HepG2 (cell line): ENCODE results near the gene ZBED5. TPM values are rescaled to one million over a fixed set of nuclear protein-coding genes. Genes with fewer than 3 reads are reported as not detected.

Experiments used
- DMAP1 ChIP-seq: IDR thresholded peaks from 2 replicates; pipeline ENCODE4 v1.6.1; 2016
- HNRNPL ChIP-seq: fragments of 200-400 bp; formaldehyde crosslinking; IDR thresholded peaks from 2 replicates; pipeline ENCODE4 v1.6.1; 2017; ENCODE audit warnings: mild to moderate bottlenecking, low read depth, low read length
- MIER2 ChIP-seq: IDR thresholded peaks from 2 replicates; pipeline ENCODE4 v1.6.1; 2016; ENCODE audit warnings: missing biosample characterization, missing genetic modification reagents
- NAIF1 ChIP-seq: sonication (generic); formaldehyde crosslinking; IDR thresholded peaks from 2 replicates; pipeline ENCODE4 v1.5.0; 2020; ENCODE audit warnings: mild to moderate bottlenecking, missing genetic modification reagents, borderline replicate concordance
- NONO ChIP-seq, 2 experiments: fragments of 450-650 bp in 1 of 2; sonication (generic) in 1 of 2; formaldehyde crosslinking in 1 of 2; IDR thresholded peaks in 1 of 2; conservative IDR thresholded peaks in 1 of 2; 2 replicates each; pipeline versions ENCODE4 v1.6.1 to v1.8.0; 2017 to 2022; ENCODE audit warnings: mild to moderate bottlenecking in 1 of 2, missing genetic modification reagents in 1 of 2, moderate library complexity in 1 of 2
- NR3C1 ChIP-seq: sonication (generic); formaldehyde crosslinking; IDR thresholded peaks from 2 replicates; pipeline ENCODE4 v1.4.0; 2020; ENCODE audit warnings: missing genetic modification reagents
- PBX2 ChIP-seq: IDR thresholded peaks from 2 replicates; pipeline ENCODE4 v1.6.1; 2016; ENCODE audit warnings: control low read depth
- SALL1 ChIP-seq: sonication (generic); formaldehyde crosslinking; IDR thresholded peaks from 2 replicates; pipeline ENCODE4 v1.8.0; 2022; ENCODE audit warnings: mild to moderate bottlenecking, missing genetic modification reagents
- SOX13 ChIP-seq, 3 experiments: fragments of 450-650 bp in 1 of 3; sonication (generic) in 1 of 3; formaldehyde crosslinking in 1 of 3; IDR thresholded peaks in 2 of 3; conservative IDR thresholded peaks in 1 of 3; 2 replicates each; pipeline versions ENCODE4 v1.5.0 to v1.6.1; 2016 to 2020; ENCODE audit warnings: antibody characterized with exemption in 1 of 3, mild to moderate bottlenecking in 1 of 3, missing compliant biosample characterization in 1 of 3, missing genetic modification reagents in 1 of 3, moderate library complexity in 1 of 3
- ZBTB7A ChIP-seq: sonication (generic); formaldehyde crosslinking; IDR thresholded peaks from 2 replicates; pipeline ENCODE4 v1.8.0; 2022; ENCODE audit warnings: mild to moderate bottlenecking, missing genetic modification reagents
- ZC3H4 ChIP-seq: sonication (generic); formaldehyde crosslinking; IDR thresholded peaks from 2 replicates; pipeline ENCODE4 v1.4.0; 2020; ENCODE audit warnings: missing genetic modification reagents, borderline replicate concordance
- ZMYM3 ChIP-seq: sonication (generic); formaldehyde crosslinking; IDR thresholded peaks from 2 replicates; pipeline ENCODE4 v1.5.1; 2020; ENCODE audit warnings: mild to moderate bottlenecking, missing genetic modification reagents
- ZNF138 ChIP-seq: sonication (generic); formaldehyde crosslinking; IDR thresholded peaks from 2 replicates; pipeline ENCODE4 v1.5.0; 2020; ENCODE audit warnings: mild to moderate bottlenecking, low read depth, missing genetic modification reagents
- ZNF207 ChIP-seq: fragments of 450-650 bp; IDR thresholded peaks from 2 replicates; pipeline ENCODE4 v1.6.1; 2016; ENCODE audit warnings: antibody characterized with exemption, borderline replicate concordance
- ZNF224 ChIP-seq: sonication (generic); formaldehyde crosslinking; IDR thresholded peaks from 2 replicates; pipeline ENCODE4 v1.5.0; 2020; ENCODE audit warnings: mild to moderate bottlenecking, missing genetic modification reagents
- ZNF253 ChIP-seq: sonication (generic); formaldehyde crosslinking; IDR thresholded peaks from 2 replicates; pipeline ENCODE4 v1.8.0; 2022; ENCODE audit warnings: mild to moderate bottlenecking, missing genetic modification reagents, borderline replicate concordance
- ZNF570 ChIP-seq: sonication (generic); formaldehyde crosslinking; IDR thresholded peaks from 2 replicates; pipeline ENCODE4 v1.4.0; 2020; ENCODE audit warnings: mild to moderate bottlenecking, missing genetic modification reagents, borderline replicate concordance
- ZNF572 ChIP-seq: sonication (generic); formaldehyde crosslinking; IDR thresholded peaks from 2 replicates; pipeline ENCODE4 v1.5.1; 2020; ENCODE audit warnings: mild to moderate bottlenecking, missing genetic modification reagents
- ZNF580 ChIP-seq: IDR thresholded peaks from 2 replicates; pipeline ENCODE4 v1.6.1; 2016; ENCODE audit warnings: low read depth, borderline replicate concordance
- polyA plus RNA-seq, 8 experiments: library from polyadenylated mRNA; depleted of rRNA in 3 of 8; stranded (reverse) in 7 of 8; unstranded in 1 of 8; fragments of >200 nt; fragmentation: Illumina TruSeq in 4 of 8; extraction: Trizol in 4 of 8; gene quantifications; 2 replicates each; pipeline versions ENCODE4 v1.2.1 to v1.2.3, GENCODE V29; 2011 to 2016; ENCODE audit warnings: low read depth in 4 of 8, missing spikeins in 1 of 8, mixed read lengths in 1 of 8; ENCODE audit not compliant: insufficient read depth in 1 of 8
- total RNA-seq, 5 experiments: library from RNA; depleted of rRNA; stranded (reverse); fragments of >200 nt; fragmentation: Illumina TruSeq; extraction: Trizol; gene quantifications; 2 replicates each; pipeline ENCODE4 v1.2.3, GENCODE V29; 2016; ENCODE audit warnings: low read depth in 1 of 5
- TF ChIP-seq, protein P1 (sequence below): sonication (generic); formaldehyde crosslinking; IDR thresholded peaks from 2 replicates; pipeline ENCODE4 v1.5.0; 2020; ENCODE audit warnings: missing genetic modification reagents, mild to moderate bottlenecking, borderline replicate concordance
- TF ChIP-seq, protein P2 (sequence below): sonication (generic); formaldehyde crosslinking; IDR thresholded peaks from 2 replicates; pipeline ENCODE4 v1.8.0; 2022; ENCODE audit warnings: mild to moderate bottlenecking, missing genetic modification reagents; ENCODE audit not compliant: insufficient replicate concordance
- TF ChIP-seq, protein P3 (sequence below): sonication (generic); formaldehyde crosslinking; IDR thresholded peaks from 2 replicates; pipeline ENCODE4 v1.4.0; 2020; ENCODE audit warnings: missing genetic modification reagents
- TF ChIP-seq, protein P4 (sequence below): sonication (generic); formaldehyde crosslinking; IDR thresholded peaks from 2 replicates; pipeline ENCODE4 v1.9.0; 2022; ENCODE audit warnings: low read depth, missing genetic modification reagents

The ZBED5 gene
- total and polyA plus RNA-seq, 2 of the 13 experiments (the other 11 are each of a cell fraction or from before 2014, with no cell fraction given) = 18.2 to 38.6 TPM

- TF ChIP-seq ZC3H4 (CRISPR knock-in tag) (no peak), ZNF580 (CRISPR knock-in tag) (peak; percentile 21; the same call in 1 of the 2 replicates), HNRNPL (no peak), NAIF1 (CRISPR knock-in tag) (no peak), ZNF572 (CRISPR knock-in tag) (no peak), ZBTB7A (CRISPR knock-in tag) (peak; percentile 79; the same call in 1 of the 2 replicates), DMAP1 (CRISPR knock-in tag) (0 out of 2 replicates have a peak, but pooled peaks have one; percentile 81), ZNF224 (no peak), SALL1 (CRISPR knock-in tag) (no peak), ZNF138 (CRISPR knock-in tag) (0 out of 2 replicates have a peak, but pooled peaks have one; percentile 84), ZMYM3 (CRISPR knock-in tag) (no peak), PBX2 (no peak), ZNF253 (CRISPR knock-in tag) (no peak), ZNF570 (CRISPR knock-in tag) (no peak), NR3C1 (no peak), NONO (IDR thresholded peaks at IDR 0.05) (no peak), NONO (CRISPR knock-in tag; conservative IDR thresholded peaks at IDR 0.05) (no peak; the same call in 1 of the 2 replicates), MIER2 (CRISPR knock-in tag) (no peak), ZNF207 (no peak), SOX13 (IDR thresholded peaks at IDR 0.05) (no peak), SOX13 (CRISPR knock-in tag; conservative IDR thresholded peaks at IDR 0.05 in 1 of 2, IDR thresholded peaks at IDR 0.05 in 1 of 2) (no peak)
- TF ChIP-seq, protein P1, sequence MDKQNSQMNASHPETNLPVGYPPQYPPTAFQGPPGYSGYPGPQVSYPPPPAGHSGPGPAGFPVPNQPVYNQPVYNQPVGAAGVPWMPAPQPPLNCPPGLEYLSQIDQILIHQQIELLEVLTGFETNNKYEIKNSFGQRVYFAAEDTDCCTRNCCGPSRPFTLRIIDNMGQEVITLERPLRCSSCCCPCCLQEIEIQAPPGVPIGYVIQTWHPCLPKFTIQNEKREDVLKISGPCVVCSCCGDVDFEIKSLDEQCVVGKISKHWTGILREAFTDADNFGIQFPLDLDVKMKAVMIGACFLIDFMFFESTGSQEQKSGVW = no peak
- TF ChIP-seq, protein P2, sequence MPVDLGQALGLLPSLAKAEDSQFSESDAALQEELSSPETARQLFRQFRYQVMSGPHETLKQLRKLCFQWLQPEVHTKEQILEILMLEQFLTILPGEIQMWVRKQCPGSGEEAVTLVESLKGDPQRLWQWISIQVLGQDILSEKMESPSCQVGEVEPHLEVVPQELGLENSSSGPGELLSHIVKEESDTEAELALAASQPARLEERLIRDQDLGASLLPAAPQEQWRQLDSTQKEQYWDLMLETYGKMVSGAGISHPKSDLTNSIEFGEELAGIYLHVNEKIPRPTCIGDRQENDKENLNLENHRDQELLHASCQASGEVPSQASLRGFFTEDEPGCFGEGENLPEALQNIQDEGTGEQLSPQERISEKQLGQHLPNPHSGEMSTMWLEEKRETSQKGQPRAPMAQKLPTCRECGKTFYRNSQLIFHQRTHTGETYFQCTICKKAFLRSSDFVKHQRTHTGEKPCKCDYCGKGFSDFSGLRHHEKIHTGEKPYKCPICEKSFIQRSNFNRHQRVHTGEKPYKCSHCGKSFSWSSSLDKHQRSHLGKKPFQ = no peak
- TF ChIP-seq, protein P3, sequence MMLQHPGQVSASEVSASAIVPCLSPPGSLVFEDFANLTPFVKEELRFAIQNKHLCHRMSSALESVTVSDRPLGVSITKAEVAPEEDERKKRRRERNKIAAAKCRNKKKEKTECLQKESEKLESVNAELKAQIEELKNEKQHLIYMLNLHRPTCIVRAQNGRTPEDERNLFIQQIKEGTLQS (CRISPR knock-in tag) = no peak
- TF ChIP-seq, protein P4, sequence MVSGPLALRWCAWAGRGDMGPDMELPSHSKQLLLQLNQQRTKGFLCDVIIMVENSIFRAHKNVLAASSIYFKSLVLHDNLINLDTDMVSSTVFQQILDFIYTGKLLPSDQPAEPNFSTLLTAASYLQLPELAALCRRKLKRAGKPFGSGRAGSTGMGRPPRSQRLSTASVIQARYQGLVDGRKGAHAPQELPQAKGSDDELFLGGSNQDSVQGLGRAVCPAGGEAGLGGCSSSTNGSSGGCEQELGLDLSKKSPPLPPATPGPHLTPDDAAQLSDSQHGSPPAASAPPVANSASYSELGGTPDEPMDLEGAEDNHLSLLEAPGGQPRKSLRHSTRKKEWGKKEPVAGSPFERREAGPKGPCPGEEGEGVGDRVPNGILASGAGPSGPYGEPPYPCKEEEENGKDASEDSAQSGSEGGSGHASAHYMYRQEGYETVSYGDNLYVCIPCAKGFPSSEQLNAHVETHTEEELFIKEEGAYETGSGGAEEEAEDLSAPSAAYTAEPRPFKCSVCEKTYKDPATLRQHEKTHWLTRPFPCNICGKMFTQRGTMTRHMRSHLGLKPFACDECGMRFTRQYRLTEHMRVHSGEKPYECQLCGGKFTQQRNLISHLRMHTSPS (CRISPR knock-in tag) = no peak
Measured at GRCh38 chr11:10857459-10857708, 469 bp downstream of the ZBED5 start (continued).
